Mesenchymal stem cell (in vitro differentiated cells and primary cell): ENCODE results near the gene MSH2.
"Not testable (repeated sequence)": the region's sequence is repeated elsewhere in the genome, so short reads cannot be mapped to it uniquely, and the experiment has no call there.

Source experiments
- DNase-seq: peaks from one replicate; pipeline ENCODE4 v3.0.0-alpha.2; 2013
- H2AFZ ChIP-seq: one replicate; pipeline ENCODE4 v1.6.1; 2013; ENCODE audit warnings: low read depth, mild to moderate bottlenecking, control low read depth, inconsistent platforms, low read length, moderate library complexity
- H2AK5ac ChIP-seq: 2 replicates; pipeline ENCODE4 v1.6.1; 2013; ENCODE audit warnings: low read length, moderate library complexity, mild to moderate bottlenecking, inconsistent platforms; ENCODE audit not compliant: severe bottlenecking
- H2BK120ac ChIP-seq: one replicate; pipeline ENCODE4 v1.6.1; 2013; ENCODE audit warnings: low read depth, mild to moderate bottlenecking, inconsistent platforms, low read length, moderate library complexity
- H2BK12ac ChIP-seq, 2 experiments: one replicate each; pipeline ENCODE4 v1.6.1; 2013; ENCODE audit warnings: inconsistent platforms in 2 of 2, low read length in 2 of 2, mild to moderate bottlenecking in 2 of 2, moderate library complexity in 2 of 2, control low read depth in 1 of 2
- H2BK15ac ChIP-seq: one replicate; pipeline ENCODE4 v1.6.1; 2013; ENCODE audit warnings: mild to moderate bottlenecking, low read depth, inconsistent platforms; ENCODE audit not compliant: poor library complexity, severe bottlenecking
- H2BK5ac ChIP-seq: 2 replicates; pipeline ENCODE4 v1.6.1; 2013; ENCODE audit warnings: low read depth, mild to moderate bottlenecking, low read length, control low read depth, inconsistent platforms; ENCODE audit not compliant: poor library complexity, severe bottlenecking
- H3K14ac ChIP-seq, 2 experiments: one replicate each; pipeline ENCODE4 v1.6.1; 2013; ENCODE audit warnings: inconsistent platforms in 2 of 2, low read length in 2 of 2, control low read depth in 1 of 2, mild to moderate bottlenecking in 1 of 2, moderate library complexity in 1 of 2
- H3K18ac ChIP-seq, 2 experiments: one replicate each; pipeline ENCODE4 v1.6.1; 2013; ENCODE audit warnings: inconsistent platforms in 2 of 2, low read length in 2 of 2, control low read depth in 1 of 2, low read depth in 1 of 2, mild to moderate bottlenecking in 1 of 2
- H3K23ac ChIP-seq, 2 experiments: one replicate each; pipeline ENCODE4 v1.6.1; 2013; ENCODE audit warnings: inconsistent platforms in 2 of 2, low read length in 2 of 2, mild to moderate bottlenecking in 2 of 2, moderate library complexity in 2 of 2, control low read depth in 1 of 2
- H3K27ac ChIP-seq: 2 replicates; pipeline ENCODE4 v1.5.1; 2013; ENCODE audit warnings: mild to moderate bottlenecking, moderate library complexity, low read length, control low read depth, inconsistent platforms; ENCODE audit not compliant: poor library complexity, severe bottlenecking
- H3K27me3 ChIP-seq, 2 experiments: 2 replicates each; pipeline versions ENCODE4 v1.6.1 to v1.7.0; 2013; ENCODE audit warnings: low read length in 2 of 2, mild to moderate bottlenecking in 2 of 2, moderate library complexity in 2 of 2, control low read depth in 1 of 2, inconsistent platforms in 1 of 2; ENCODE audit not compliant: control insufficient read depth in 1 of 2, insufficient read depth in 1 of 2
- H3K36me3 ChIP-seq, 2 experiments: 2 replicates each; pipeline versions ENCODE4 v1.6.1 to v1.7.0; 2013; ENCODE audit warnings: low read length in 2 of 2, control low read depth in 1 of 2, inconsistent platforms in 1 of 2, low read depth in 1 of 2, mild to moderate bottlenecking in 1 of 2; ENCODE audit not compliant: insufficient read depth in 2 of 2, control insufficient read depth in 1 of 2
- H3K4ac ChIP-seq, 2 experiments: one replicate each; pipeline ENCODE4 v1.6.1; 2013; ENCODE audit warnings: inconsistent platforms in 2 of 2, low read length in 2 of 2, mild to moderate bottlenecking in 2 of 2, moderate library complexity in 2 of 2, control low read depth in 1 of 2, low read depth in 1 of 2
- H3K4me1 ChIP-seq: 2 replicates; pipeline ENCODE4 v1.6.1; 2013; ENCODE audit warnings: low read depth, low read length, control low read depth; ENCODE audit not compliant: control insufficient read depth, insufficient read depth
- H3K4me2 ChIP-seq: 2 replicates; pipeline ENCODE4 v1.6.1; 2013; ENCODE audit warnings: low read length, mild to moderate bottlenecking, inconsistent platforms; ENCODE audit not compliant: poor library complexity, severe bottlenecking
- H3K4me3 ChIP-seq, 2 experiments: 2 replicates each; pipeline versions ENCODE4 v1.5.1 to v1.7.0; 2013; ENCODE audit warnings: low read length in 2 of 2, mild to moderate bottlenecking in 2 of 2, control low read depth in 1 of 2, low read depth in 1 of 2; ENCODE audit not compliant: insufficient read depth in 1 of 2
- H3K79me1 ChIP-seq: replicated peaks from 2 replicates; pipeline ENCODE4 v1.6.1; 2013; ENCODE audit warnings: mild to moderate bottlenecking, control low read depth, low read length, inconsistent platforms; ENCODE audit not compliant: poor library complexity, severe bottlenecking
- H3K9ac ChIP-seq: 2 replicates; pipeline ENCODE4 v1.7.0; 2013; ENCODE audit warnings: mild to moderate bottlenecking, low read length, moderate library complexity
- H3K9me3 ChIP-seq: 2 replicates; pipeline ENCODE4 v1.7.0; 2013; ENCODE audit warnings: mild to moderate bottlenecking, low read length; ENCODE audit not compliant: control insufficient read depth
- H4K8ac ChIP-seq: one replicate; pipeline ENCODE4 v1.6.1; 2013; ENCODE audit warnings: inconsistent platforms, mild to moderate bottlenecking, low read length, moderate library complexity
- H4K91ac ChIP-seq: one replicate; pipeline ENCODE4 v1.6.1; 2013; ENCODE audit warnings: mild to moderate bottlenecking, low read length, inconsistent platforms
- WGBS: methylation state at CpG from one replicate; pipeline ENCODE4 v1.1.7; 2013; ENCODE audit warnings: mixed read lengths; 5-methylcytosine and 5-hydroxymethylcytosine counted together

The MSH2 gene

DNA sequence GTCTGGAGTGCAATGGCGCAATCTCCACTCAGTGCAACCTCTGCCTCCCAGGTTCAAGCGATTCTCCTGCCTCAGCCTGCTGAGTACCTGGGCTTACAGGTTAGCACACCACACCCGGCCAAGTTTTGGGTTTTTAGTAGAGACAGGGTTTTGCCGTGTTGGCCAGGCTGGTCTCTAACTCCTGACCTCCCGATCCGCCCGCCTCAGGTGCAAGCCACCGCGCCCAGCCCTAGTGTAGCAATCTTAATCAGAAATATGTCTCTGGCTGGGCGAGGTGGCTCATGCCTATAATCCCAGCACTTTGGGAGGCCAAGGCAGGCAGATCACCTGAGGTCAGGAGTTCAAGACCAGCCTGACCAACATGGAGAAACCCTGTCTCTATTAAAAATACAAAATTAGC, 17.7 kb downstream of the MSH2 start:
- WGBS: 92% methylated on average over 10 of the region's 10 CpGs
- H3K27me3 ChIP-seq, H3K14ac ChIP-seq, H2AK5ac ChIP-seq, H4K8ac ChIP-seq, H3K9me3 ChIP-seq, H2AFZ ChIP-seq, H3K4me3 ChIP-seq, H2BK5ac ChIP-seq, H3K9ac ChIP-seq, H2BK12ac ChIP-seq, H3K18ac ChIP-seq, H2BK15ac ChIP-seq, H3K23ac ChIP-seq, H3K4ac ChIP-seq, H3K27ac ChIP-seq, DNase-seq, H2BK120ac ChIP-seq, H4K91ac ChIP-seq, H3K4me2 ChIP-seq, H3K4me1 ChIP-seq: not testable (repeated sequence)
- peaks cover 14% of the 10 kb centered on the region for H3K79me1 ChIP-seq
- H3K36me3 ChIP-seq: peaks cover 18 to 29% of the 10 kb centered on the region in 2 experiments

GRCh38 chr2:47422016-47422415, 19.1 kb downstream of the MSH2 start:
- Histone ChIP-seq H2BK120ac (no peak overlapping the region), H2AFZ (no peak overlapping the region), H3K36me3 (peaks cover 5 to 31% of the 10 kb centered on the region in 2 experiments), H3K79me1 (peaks cover 15% of the 10 kb centered on the region), H3K4me2 (no peak overlapping the region), H2BK15ac (no peak overlapping the region), H3K18ac (no peak overlapping the region), H3K27me3 (no peaks in the 10 kb centered on the region), H3K4me1 (no peaks in the 10 kb centered on the region), H3K4me3 (no peak overlapping the region), H4K91ac (no peak overlapping the region), H2BK5ac (no peak overlapping the region), H4K8ac (no peak overlapping the region), H3K23ac (no peak overlapping the region), H2BK12ac (no peak overlapping the region), H3K9ac (no peak overlapping the region), H2AK5ac (no peak overlapping the region), H3K27ac (no peak overlapping the region), H3K4ac (no peak overlapping the region), H3K14ac (no peak overlapping the region), H3K9me3 (no peaks in the 10 kb centered on the region)
- 93% methylated on average over 4 of the region's 4 CpGs for WGBS
- DNase-seq: no peak

GRCh38 chr2:47422560-47422959, 19.6 kb downstream of the MSH2 start:
- Histone ChIP-seq H3K23ac (no peak overlapping the region), H3K9ac (peak overlapping the region; percentile 58), H2BK12ac (no peak overlapping the region), H3K27ac (no peak overlapping the region), H3K36me3 (peaks cover 0 to 26% of the 10 kb centered on the region in 2 experiments), H2BK120ac (no peak overlapping the region), H3K4me2 (no peak overlapping the region), H2BK5ac (no peak overlapping the region), H2AFZ (no peak overlapping the region), H3K18ac (no peak overlapping the region), H3K14ac (no peak overlapping the region), H4K8ac (no peak overlapping the region), H4K91ac (no peak overlapping the region), H2BK15ac (no peak overlapping the region), H3K27me3 (no peaks in the 10 kb centered on the region), H3K9me3 (no peaks in the 10 kb centered on the region), H3K4ac (no peak overlapping the region), H3K4me1 (no peaks in the 10 kb centered on the region), H3K79me1 (peaks cover 14% of the 10 kb centered on the region), H3K4me3 (no peak overlapping the region), H2AK5ac (no peak overlapping the region)
- peak; percentile 22 for DNase-seq
- 0% methylated on average over 1 of the region's 2 CpGs for WGBS

DNA sequence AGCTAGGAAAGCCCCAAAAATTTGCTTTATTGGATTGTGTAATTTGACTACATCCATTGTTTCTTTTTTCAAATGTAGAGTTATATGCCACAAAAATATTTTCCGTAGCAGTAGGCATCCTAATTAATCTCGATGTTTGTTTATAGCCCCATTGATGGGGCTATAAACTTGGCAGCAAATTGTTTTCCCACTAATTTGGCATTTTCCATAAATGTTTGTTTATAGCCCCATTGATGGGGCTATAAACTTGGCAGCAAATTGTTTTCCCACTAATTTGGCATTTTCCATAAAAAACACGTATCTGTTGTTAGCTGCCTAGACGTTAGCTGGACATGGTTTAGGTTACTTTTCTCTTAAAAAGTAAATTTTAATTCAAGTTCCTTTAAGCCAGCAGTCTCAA, 23.8 kb downstream of the MSH2 start:
- no peak overlapping the region for H3K14ac ChIP-seq
- no peak for DNase-seq
- H3K18ac ChIP-seq: no peak overlapping the region
- H3K36me3 ChIP-seq: peaks cover 9 to 21% of the 10 kb centered on the region in 2 experiments
- H2BK15ac ChIP-seq: no peak overlapping the region
- H3K79me1 ChIP-seq: peaks cover 12% of the 10 kb centered on the region
- H3K27ac ChIP-seq: no peak overlapping the region
- no peak overlapping the region for H2AK5ac ChIP-seq
- no peak overlapping the region for H3K9ac ChIP-seq
- H2AFZ ChIP-seq: no peak overlapping the region
- no peak overlapping the region for H3K23ac ChIP-seq
- H2BK12ac ChIP-seq: no peak overlapping the region
- no peak overlapping the region for H2BK120ac ChIP-seq
- no peak overlapping the region for H3K4me3 ChIP-seq
- 100% methylated on average over 4 of the region's 4 CpGs for WGBS
- H4K91ac ChIP-seq: no peak overlapping the region
- H3K4ac ChIP-seq: no peak overlapping the region
- H3K9me3 ChIP-seq: no peaks in the 10 kb centered on the region
- H2BK5ac ChIP-seq: no peak overlapping the region
- no peaks in the 10 kb centered on the region for H3K4me1 ChIP-seq
- H3K4me2 ChIP-seq: no peak overlapping the region
- no peak overlapping the region for H4K8ac ChIP-seq
- H3K27me3 ChIP-seq: no peaks in the 10 kb centered on the region
